Hematopoietic multipotent progenitor cell treated with erythropoietin and hydrocortisone succinate and interleukin-3 and kit ligand, for 4 days (in vitro differentiated cells): ENCODE data around the gene ADM5.
A peak's percentile ranks its signal among the peaks of the same experiment; 100 is the strongest.

Experiments used
- DNase-seq: peaks from one replicate; pipeline ENCODE4 v3.0.0-alpha.2; 2015

The ADM5 gene, protein sequence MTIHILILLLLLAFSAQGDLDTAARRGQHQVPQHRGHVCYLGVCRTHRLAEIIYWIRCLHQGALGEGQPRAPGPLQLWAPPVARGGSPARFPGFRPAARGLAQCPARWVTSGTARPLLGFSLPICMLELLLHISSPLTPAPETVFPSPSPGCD

DNA sequence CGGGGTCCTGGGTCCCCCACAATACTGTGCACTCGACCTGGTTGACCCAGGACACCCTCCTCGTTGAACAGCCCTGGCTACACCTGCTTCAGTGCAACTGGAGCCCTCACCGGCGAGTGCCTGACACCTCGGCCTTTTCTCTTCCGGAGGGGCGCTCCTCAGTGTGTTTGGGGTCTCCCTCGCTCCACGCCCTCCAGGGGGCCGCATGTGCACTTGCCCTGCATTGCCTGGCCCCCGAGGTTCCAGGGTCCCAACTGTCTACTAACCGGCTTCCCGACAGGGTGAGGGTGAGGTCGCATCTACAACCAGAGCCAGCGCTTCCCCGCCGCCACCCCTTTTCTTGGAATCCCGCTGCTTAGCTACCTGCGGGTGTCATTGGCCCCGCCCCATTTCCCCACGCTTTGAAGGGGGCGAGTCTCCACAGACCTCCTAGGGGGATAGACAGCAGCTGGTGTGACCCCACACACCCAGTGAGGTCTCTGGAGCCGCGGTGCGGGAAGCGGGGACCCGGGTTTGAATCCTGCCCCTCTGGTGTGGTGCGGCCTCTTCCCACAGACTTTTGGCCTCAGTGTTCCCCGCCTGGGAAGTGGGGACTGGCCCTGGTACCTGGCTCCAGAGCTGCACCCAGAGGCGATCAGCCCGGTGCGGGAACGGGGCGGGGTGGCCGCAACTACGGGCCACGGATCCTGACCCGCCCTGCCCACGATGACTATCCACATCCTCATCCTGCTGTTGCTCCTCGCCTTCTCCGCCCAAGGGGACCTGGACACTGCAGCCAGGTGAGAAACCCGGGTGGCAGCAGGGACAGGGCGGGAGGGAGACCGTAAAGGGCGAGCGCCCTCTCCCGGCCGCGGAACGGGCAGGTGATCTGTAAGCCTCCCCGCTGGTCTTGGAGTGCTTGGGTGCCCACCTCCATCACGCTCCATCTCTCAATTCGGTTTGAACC lies at the start of gene ADM5:
Gene ADM5, plus strand, starts transcription at position 462 of the 946 bp plus-strand sequence. Its CDS starts 244 bp downstream, at position 706.
- peak; percentile 47 for DNase-seq

DNA sequence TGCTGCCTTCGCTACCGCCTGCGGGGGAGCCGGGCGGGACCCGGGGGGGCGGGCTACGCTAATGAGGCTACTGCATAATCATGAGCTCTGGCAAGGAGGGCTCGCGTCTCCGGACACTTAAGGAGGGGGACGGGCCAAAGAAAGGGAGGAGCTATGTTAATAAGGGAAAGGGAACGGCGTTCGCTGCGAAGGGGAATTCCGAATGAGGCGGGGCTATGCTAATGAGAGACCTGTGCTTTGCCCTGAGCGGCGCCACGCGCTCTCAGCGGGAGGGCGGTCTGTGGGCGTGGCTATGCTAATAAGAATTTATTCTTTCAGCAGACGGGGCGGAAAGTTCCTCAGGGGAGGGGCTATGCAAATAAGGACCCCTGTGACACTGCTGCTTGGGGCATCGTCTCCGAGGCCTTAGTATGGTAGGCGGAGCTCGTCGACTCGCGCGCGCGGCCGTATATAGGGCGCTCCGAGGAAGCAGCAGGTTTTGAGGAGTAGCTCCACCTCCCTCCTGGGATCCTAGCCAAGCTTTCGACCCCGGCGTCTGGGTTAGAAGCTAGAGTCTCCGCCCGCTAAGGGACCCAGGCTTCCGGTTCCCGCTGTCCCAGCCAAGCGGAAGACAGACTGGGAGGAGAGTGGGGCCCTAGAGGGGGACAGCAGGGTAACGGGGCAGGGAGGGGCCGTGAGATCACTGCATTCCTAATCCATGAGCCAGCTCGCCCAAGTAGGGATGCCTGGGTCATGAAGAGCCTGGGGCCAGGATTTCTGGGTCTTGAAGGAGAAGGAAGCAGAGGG lies 49.1 kb upstream of the ADM5 start, which contains the start of gene RRAS:
Gene RRAS, minus strand, starts transcription at position 31 of the 786 bp plus-strand sequence. CDS start 45 bp downstream, outside the sequence.
- peak; percentile 100 for DNase-seq

DNA sequence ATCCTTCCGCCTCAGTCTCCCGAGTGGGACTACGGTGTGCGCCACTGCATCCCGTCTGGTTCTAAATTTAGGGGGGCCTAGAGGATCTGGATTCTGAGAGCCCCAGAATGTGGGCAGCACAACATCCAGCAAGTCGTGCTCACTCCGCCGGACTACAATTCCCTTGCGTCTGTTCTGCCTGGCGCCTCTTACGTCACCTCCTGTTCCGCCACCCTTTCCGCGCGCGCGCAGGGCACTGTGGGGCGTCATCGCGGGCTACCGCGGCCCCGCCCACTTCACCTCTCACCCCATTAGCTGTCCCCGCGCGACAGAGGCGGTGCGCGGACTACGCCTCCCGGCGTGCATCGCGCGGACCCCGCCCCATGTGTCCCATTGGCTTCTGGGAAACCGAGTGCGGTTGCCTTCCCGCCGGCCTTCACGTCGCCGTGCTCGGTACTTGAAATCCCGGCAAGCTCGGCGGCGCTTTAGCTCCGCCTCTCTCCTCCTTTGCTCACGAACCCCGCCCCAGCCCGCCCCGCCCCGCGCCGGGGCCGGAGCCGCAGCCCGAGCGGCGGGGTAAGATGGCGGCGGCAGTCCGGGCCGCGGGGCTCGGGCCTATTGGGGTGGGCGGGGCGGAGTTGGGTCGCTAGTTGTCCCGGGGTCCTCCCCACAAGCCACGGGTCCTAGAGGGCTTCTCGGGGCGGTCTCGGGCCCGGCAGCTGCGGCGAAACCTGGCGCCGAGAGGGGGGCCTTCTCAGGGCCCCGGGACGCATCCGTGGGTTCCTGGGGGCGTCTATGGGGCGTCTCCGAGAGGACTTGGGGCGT lies 47.5 kb upstream of the ADM5 start, which contains the start of gene SCAF1:
Gene SCAF1, plus strand, starts transcription at position 522 of the 804 bp plus-strand sequence. CDS start 2,818 bp downstream, outside the sequence.
- DNase-seq, result peak; percentile 100

DNA sequence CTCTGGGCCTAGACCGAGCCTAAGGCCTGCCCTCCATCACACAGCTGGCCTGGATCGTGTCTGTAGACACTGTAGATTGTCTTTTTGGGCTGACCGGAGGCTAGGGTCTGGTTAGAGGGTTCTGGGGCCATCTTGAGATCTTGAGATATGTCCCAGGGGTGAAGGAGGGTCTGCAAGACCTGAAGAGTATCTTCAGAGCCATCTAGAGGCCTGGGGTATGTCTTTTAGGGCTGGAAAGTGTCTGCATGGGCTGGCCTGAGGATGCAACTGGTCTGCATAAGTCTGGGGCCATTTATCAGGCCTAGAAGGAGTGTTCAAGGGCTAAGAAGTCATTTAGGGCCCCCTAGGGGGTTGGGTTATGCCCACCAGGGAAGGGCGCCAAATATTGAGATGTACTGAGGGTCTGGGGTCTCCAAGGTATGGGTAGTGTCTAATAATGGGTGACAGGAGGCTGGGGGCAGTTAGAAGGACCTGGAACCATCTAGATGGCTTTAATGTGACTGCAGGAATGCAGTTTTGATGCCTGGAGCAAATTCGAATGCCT lies 46.8 kb upstream of the ADM5 start:
- DNase-seq, result peak; percentile 55

DNA sequence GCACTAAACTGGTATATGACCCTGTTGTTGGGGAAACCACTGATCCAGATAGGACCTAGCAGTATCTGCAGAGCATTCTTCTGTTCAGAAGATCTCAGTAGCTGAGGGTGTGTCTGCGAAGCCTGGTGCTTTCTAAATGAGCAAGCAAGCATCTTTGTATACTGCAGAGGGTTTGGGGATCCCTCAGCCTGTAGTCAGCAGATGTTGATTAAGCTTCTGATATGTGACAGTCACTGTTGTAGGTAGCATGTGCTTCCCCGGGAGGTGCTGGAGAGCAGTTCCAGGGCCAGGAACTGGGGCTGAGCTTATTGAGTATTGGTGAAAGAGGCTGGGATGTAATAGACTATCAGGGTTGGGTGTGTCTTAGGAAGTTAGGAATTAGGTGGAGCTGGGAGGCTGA lies 45.9 kb upstream of the ADM5 start:
- DNase-seq, result peak; percentile 51

DNA sequence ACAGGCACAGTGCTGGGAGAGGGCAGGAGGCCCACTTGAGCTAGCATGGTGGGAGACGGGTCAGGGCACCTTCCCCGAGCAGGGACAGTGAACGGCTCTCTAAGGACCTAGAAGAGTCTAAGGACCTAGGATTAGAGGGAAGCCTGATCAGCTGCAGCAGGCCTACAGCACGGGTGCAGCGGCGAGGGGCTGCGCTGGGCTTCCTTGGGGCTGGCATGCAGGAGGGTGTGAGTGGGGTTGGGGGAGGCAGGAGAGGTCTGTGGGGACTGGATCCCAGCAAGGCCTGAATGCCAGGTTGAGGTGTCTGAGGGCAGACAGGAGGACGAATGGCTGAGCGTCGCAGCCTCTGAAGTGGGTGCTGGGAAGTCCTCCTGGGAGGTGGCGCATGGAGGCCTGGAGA lies 43.8 kb upstream of the ADM5 start:
- no peak for DNase-seq

DNA sequence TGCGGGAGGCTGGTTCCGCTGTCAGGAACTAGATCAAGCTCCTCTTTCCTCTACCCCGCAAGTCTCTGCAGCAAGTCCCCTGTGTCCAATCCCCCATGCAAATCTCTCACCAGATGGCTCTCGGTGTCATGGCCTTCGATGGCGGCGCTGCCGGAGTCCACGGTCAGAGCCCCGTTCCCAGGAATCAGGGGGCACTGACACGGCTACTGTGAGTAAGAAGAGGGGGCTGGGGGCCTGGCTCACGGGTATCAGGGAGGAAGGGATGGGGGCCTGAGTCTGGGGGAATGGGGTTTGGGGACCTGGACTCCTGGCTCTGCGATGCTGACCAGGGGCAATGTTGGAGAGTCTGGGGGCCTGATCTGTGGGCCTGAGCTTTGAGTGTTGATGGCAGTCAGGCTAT lies 43.4 kb upstream of the ADM5 start:
- no peak for DNase-seq

DNA sequence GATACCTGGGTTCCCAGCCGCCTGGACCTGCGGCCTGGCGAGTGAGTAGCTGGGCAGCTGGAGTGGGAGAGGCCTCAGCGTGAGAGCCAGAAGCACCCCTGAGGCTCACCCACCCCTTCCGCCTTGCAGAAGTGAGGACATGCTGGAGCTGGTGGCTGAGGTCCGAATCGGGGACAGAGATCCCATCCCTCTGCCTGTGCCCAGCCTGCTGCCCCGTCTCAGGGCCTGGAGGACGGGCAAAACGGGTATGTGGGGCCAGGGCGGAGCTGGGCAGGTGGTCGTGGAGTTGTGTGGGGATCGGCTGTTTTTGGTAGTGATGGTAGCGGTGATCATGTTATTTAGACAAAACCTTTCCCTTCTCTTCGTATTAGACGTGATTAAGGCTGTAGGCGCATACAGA lies 42.8 kb upstream of the ADM5 start:
- no peak for DNase-seq

DNA sequence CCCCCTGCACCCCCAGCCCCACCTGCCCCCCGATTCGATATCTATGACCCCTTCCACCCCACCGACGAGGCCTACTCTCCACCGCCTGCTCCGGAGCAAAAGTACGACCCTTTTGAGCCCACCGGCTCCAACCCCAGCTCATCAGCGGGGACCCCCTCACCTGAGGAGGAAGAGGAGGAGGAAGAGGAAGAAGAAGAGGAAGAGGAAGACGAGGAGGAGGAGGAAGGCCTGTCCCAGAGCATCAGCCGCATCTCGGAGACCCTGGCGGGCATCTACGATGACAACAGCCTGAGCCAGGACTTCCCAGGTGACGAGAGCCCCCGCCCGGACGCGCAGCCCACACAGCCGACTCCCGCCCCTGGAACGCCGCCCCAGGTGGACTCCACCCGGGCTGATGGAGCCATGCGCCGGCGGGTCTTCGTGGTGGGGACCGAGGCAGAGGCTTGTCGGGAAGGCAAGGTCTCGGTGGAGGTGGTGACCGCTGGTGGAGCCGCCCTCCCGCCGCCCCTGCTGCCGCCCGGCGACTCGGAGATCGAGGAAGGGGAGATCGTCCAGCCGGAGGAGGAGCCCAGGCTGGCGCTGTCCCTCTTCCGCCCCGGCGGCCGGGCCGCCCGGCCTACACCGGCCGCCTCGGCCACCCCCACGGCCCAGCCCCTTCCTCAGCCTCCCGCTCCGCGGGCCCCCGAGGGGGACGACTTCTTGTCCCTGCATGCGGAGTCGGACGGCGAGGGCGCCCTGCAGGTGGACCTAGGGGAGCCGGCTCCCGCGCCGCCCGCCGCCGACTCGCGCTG lies 38.2 kb upstream of the ADM5 start:
- DNase-seq, result no peak

DNA sequence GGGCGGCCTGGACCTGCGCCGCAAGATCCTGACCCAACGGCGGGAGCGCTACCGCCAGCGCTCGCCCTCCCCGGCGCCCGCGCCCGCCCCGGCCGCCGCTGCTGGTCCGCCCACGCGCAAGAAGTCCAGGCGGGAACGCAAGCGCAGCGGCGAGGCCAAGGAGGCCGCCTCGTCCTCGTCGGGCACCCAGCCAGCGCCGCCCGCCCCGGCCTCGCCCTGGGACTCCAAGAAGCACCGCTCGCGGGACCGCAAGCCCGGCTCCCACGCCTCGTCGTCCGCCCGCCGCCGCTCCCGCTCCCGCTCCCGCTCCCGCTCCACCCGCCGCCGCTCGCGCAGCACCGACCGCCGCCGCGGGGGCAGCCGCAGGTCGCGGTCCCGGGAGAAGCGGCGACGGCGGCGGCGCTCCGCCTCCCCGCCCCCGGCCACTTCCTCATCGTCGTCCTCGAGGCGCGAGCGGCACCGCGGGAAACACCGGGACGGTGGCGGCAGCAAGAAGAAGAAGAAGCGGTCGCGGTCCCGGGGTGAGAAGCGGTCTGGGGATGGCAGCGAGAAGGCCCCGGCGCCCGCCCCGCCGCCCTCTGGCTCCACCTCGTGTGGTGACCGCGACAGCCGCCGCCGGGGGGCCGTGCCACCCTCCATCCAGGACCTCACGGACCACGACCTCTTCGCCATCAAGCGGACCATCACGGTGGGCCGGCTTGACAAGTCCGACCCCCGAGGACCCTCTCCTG lies 37.4 kb upstream of the ADM5 start:
- no peak for DNase-seq

DNA sequence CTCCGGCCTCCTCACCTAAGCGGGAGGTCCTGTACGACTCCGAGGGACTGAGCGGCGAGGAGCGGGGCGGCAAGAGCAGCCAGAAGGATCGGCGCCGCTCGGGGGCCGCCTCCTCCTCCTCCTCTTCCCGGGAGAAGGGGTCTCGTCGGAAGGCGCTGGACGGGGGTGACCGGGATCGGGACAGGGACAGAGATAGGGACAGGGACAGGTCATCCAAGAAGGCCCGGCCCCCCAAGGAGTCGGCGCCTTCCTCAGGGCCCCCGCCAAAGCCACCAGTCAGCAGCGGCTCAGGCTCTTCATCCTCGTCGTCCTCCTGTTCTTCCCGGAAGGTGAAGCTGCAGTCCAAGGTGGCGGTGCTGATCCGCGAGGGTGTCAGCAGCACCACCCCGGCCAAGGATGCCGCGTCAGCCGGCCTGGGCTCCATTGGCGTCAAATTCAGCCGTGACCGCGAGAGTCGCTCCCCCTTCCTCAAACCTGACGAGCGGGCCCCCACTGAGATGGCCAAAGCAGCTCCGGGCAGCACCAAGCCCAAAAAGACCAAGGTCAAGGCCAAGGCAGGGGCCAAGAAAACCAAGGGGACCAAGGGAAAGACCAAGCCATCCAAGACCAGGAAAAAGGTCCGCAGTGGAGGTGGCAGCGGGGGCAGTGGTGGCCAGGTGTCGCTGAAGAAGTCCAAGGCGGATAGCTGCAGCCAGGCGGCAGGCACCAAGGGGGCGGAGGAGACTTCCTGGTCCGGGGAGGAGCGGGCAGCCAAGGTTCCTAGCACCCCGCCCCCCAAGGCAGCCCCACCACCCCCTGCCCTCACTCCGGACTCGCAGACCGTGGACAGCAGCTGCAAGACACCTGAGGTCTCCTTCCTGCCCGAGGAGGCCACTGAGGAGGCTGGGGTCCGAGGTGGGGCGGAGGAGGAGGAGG lies 36.6 kb upstream of the ADM5 start:
- DNase-seq, result no peak

DNA sequence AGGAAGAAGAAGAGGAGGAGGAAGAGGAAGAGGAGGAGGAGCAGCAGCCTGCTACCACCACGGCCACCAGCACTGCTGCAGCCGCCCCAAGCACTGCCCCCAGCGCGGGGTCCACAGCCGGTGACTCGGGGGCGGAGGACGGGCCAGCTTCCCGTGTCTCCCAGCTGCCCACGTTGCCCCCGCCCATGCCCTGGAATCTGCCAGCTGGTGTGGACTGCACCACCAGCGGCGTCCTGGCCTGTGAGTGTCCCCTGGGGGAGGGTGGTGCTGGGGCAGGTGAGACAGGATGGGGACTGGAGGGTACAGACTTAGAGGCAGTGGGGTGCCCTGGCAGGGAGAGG lies 36.0 kb upstream of the ADM5 start:
- DNase-seq, result no peak

DNA sequence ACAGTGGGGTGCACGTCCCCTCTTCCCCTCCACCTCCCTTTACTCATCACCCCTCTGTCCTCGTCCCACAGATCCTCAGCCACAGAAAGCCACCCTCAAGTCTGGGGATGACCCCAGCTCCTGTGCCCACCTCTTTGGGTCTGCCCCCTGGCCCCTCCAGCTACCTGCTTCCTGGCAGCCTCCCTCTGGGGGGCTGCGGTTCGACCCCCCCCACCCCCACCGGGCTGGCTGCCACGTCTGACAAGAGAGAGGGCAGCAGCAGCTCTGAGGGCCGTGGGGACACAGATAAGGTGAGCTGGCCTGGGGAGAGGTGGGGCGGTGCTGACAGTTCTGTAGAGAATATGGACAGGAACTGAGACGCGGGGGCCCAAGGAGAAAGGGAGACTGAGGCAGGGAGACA lies 34.8 kb upstream of the ADM5 start:
- DNase-seq, result no peak

DNA sequence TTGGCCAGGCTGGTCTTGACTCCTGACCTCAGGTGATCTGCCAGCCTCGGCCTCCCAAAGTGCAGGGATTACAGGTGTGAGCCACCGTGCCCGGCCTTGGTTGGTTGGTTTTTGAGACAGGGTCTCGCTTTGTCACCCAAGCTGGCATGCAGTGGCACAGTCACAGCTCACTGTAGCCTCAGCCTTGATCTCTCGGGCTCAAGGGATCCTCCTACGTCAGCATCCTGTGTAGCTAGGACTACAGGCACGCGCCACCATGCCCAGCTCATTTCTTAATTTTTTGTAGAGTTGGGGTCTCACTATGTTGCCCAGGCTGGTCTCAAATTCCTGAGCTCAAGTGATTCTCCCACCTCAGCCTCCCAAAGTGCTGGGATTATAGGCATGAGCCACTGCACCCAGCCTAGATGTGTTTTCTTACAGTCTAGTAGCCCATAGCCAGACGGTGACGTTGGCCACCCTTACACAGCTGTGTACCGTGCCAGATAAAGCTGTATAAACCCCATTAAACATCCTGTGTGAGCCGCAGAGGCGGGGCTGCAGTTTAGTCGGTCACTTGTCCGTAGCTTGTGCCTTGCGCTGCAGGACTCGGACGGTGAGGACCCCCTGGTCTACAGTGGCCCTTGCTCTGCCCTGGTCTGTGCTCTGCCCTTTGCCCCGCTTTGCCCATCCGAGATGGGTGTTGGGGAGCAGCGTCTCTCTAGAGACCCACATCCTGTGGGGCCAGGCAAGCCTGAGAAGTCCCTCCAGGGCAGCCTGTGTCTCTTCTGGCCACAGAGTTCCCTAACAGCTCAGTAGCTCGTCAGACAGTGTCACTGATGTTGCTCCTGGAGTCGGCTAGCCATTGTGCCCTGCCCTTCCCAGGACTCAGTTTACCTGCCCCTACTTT lies 33.6 kb upstream of the ADM5 start:
- DNase-seq, result no peak

DNA sequence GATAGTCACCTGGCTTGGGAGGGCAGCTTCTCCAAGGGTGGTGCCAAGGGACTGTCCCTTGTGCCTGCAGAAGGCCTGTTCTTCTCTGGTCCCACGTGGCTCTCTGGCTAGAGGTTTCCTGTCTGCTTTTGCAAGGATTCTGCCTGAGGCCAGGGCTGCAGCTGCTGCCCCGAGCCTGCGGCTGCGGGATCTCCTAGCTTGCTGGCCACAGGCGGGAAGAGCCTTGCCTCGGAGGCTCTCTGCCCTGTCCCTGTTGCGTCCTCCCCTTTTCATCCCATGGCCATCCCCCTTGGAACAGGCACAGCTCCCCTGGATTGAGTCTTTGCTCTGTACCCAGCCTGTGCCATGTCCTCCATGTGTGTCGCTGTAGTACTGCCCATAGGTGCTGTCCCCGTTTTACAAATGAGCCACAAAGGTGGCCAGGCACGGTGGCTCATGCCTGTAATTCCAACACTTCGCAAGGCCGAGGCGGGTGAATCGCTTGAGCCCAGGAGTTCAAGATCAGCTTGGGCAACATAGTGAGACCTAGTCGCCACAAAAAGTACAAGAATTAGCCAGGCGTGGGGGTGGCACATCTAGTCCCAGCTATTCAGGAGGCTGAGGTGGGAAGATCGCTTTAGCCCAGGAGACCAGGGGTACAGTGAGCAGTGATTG lies 32.8 kb upstream of the ADM5 start:
- no peak for DNase-seq

DNA sequence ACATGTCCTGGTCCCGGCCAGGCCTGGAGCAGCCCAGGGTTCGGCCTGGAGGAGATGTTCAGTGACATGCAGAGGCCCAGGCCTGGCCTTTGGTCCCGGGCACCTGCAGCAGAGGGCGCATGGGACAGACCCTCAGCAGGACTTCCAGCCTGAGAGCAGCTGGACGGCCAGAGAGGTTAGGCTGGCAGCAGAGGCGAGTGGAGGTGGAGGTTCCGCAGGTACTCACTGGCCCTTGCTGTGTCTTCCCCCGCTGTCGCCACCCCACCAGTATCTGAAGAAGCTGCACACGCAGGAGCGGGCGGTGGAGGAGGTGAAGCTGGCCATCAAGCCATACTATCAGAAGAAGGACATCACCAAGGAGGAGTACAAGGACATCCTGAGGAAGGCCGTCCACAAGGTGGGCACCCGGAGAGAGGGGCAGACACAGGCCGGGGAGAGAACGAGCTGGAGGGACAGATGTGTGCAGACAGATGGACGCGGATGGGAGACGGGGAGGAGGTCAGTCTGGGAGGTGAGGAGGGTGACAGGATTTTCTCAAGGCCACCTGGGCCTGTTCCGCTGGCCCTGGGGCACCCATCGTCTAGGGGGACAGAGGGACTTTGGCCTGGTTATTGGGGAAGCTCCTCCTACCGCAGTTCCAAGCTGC lies 31.8 kb upstream of the ADM5 start:
- DNase-seq, result no peak

DNA sequence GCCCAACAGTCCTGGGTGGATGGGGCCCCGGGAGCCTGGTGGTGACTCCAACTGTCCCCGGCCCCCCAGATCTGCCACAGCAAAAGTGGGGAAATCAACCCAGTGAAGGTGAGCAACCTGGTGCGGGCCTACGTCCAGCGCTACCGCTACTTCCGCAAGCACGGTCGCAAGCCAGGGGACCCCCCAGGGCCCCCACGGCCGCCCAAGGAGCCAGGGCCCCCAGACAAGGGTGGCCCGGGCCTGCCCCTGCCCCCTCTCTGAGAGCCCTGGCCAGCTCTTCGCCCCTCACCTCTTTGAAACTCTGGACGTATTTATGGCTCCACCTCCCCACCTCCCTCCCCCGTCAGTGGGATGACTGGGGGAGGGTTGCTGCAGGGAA lies 31.3 kb upstream of the ADM5 start:
- DNase-seq, result no peak
